HT1080 (cell line): ENCODE measurements around the gene FNDC3B. TPM values are rescaled to one million over a fixed set of nuclear protein-coding genes. Genes with fewer than 3 reads are reported as not detected.

Experiments used
- DNase-seq: peaks from one replicate; pipeline ENCODE4 v3.0.0-alpha.2; 2015; ENCODE audit warnings: low read depth
- total RNA-seq: library from RNA; depleted of rRNA; stranded (reverse); fragments of >200 nt; shearing (Covaris generic); gene quantifications from 2 replicates; pipeline ENCODE4 v1.2.3, GENCODE V29; 2014

Gene FNDC3B
- total RNA-seq, 1 experiment from 2014 or later: 63.7 TPM

DNA sequence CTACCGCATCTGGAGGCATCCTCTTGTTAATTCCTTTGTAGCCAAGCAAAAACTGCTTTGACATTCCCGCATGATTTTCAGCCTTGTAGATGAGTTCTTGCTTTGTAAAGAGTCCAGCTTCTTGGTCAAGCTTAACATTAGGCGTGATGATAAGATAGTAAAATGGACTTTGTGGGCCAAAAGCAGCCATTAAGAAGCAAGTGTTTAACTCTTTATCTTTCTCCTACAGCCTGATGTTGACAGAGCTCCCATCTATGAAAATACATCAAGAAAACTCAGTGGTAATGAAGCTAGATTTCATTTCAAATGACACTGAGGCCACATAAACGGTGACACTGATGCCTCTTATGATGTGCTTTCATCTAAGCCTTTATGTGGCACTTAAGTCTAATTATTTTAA lies 33.2 kb downstream of the FNDC3B start:
- DNase-seq: no peak

DNA sequence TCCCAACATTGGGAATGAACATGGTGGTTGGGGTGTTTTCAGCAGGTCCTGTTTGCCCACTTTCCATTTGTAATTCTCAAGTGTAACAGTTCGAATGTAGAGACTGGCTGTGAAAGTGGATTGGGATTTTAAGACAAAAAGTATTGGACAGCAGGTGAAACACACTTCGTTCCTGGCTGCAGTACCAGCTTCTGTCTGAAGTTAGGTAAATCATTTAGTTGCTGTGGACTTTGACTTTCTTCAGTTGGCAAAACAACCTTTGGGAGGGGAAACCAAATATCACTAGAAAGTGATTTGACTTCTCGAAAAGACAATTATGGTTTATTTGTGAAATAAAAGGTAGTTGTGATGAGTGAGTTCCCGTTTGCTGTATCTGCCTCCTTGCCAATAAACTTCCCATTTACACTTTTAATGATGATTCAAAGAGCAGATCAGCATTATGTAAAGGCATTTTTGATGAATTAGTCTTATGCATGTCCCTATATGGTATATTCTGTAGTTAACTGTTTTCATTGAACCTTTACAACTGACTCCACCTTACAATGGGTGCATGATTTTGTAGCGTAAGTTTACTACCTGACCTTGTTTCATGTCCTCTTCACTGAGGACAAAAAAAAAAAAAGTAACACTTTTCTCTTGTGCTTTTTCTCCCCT lies 34.0 kb downstream of the FNDC3B start:
- DNase-seq: no peak

DNA sequence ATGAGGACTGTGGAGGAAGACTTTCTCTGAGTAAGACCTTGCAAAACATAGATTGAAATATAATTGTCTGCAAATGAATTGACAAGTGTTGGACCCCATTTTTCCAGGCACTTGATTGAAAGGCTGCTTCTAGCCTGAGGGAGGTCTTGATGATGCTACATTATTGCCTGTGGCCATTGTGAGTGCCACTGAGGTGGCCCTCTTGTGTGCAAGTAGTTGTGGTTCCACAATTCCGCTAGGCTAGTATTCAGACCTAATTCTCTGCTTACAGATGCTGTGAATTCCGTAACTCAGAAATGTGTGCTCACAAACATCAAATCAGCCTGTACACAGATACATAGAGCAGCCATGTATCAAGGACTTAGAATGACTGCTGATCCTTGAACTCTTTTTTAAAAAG lies 34.7 kb downstream of the FNDC3B start:
- DNase-seq: no peak

DNA sequence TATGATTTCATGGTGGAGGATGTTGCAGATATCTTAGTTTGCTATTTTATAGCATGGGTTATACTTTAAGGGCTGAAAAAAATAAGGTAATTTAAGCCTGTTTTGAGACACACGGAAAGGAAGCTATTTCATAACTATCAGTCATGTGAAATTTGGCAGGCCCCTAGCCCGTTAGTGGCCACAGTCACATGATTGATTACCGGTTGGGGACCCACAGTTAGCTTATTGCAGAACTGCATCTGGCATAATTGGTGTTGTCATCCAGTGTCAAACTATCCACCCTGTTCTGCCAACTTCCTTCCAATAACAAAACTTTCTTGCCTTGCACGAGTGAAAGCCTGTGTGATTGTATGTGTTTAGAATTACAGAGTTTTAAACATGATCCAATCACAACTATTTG lies 35.2 kb downstream of the FNDC3B start:
- no peak for DNase-seq

DNA sequence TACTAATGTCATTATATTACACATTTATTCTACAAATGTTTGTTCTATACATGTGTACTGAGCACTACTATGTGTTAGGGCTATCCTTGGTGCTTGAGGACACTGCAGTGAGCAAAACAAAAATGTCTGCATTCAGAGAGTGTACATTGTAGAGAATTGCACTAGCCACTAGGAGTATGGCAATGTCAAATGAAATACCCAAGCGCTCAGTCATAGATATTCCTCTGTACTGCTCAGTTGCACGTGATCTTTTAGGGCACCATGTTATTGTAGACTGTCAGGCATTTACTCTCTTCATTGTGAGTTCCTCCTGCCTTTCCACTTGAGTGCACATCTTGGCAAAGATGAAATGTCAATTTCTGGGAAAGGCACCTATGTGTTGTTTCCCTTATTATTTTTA lies 36.8 kb downstream of the FNDC3B start:
- DNase-seq: no peak

DNA sequence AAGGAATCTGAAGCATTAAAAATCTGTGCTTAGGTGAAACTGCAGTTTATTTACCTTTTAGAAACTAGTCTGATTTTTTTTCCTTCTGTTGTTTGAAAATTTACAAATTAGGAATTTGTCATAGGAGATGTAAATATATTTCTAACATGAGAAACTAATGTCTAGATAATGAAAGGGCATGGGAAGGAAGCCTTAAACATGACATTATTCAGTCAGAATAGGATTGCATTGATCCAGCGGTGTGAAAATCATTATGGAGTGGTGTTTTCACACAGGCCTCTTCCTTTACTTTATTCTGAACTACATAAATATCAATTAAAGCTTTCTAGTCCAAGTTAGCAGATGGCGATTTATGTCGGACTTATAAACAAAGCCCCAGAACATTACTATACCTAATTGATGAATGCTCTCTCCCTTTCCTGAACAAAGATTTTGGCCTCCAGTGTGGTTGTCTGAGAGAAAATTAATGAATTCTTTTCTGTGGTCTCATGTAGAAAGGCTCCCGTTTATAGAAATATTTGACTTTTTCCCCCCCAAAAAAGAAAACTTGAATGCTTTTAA lies 37.9 kb downstream of the FNDC3B start:
- no peak for DNase-seq

DNA sequence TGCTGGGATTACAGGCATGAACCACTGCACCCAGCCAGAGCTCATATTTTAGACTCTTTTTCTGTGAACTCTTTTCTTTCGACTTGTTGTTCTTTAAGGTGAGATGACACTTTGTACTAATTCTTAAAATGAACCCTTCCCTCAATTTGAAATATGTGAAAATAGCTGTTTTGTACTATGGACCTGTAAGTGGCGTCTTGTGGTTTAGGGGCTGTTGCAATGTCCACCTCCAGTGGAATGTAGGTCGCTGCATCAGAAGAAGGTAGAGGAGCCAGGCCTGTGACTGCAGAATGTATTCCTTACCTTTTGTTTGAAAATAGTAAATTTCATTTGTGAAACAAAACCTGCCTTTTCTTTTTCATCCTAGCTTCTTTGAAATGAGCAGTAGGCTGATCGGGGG lies 38.9 kb downstream of the FNDC3B start:
- no peak for DNase-seq

DNA sequence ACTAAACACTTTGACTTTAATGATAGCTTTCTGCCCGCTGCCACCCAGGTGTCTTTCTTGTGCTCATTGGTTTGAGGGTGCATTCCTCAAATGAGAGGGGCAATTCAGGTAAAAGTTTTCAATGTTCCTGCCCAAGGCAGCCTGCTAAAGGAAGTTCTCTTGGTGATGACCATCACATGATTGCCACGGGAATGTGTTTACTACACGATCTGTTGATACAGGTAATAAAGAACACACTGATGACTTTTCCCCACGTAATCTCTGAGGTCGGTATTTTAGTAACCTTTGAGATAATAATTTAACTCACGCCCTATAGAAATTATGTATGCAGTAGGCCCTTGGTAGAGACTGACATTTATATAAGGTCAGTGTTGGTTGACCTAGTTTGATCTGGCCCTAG lies 39.3 kb downstream of the FNDC3B start:
- DNase-seq: no peak

DNA sequence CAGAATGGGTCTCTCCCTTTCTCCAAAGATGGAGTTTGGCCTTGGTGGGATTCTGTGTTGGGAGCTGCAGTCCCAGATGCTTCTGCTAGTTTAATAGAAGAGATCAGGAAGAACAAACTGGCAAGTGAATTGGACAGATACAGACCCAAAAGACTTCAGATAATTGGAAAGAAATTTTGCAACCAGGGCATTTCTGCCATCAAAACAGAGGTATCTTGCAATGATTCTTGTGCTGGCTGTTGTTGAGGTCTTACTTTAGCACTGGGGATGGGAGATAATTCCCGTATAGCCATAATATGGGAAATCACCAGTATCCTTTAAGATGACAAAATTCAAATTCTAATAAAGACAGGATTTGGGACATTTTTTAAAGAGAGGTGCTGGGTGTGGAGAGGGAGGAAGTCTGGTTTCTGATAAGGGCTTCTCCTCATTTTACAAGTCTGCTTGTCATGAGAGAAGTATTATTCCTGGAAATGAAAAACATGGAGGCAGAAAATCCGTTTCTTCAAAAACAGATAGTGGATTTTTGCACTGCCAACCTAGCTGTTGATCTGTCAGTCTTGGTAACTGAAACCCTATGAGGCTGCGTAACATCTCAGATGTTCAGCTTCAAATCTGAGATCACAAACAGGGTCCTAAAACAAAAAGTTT lies 40.1 kb downstream of the FNDC3B start:
- DNase-seq: no peak

DNA sequence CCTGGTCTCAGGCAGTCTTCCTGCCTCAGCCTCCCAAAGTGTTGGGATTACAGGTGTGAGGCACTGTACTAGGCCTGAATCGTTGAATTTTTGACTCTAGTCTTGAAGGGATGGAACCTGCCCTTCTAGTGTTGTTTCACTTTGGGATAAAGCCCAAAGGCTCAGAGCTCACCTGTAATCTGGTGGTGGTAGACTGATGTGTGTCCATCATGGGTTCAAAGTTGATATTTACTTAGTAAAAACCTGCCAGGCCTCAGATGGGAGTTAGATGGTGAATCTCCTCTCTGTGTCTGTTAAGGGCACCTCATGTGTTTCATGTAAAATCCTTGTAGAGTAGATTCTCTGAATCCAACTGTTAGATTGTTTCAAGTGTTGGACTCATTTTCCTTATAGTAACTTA lies 41.1 kb downstream of the FNDC3B start:
- DNase-seq: no peak

DNA sequence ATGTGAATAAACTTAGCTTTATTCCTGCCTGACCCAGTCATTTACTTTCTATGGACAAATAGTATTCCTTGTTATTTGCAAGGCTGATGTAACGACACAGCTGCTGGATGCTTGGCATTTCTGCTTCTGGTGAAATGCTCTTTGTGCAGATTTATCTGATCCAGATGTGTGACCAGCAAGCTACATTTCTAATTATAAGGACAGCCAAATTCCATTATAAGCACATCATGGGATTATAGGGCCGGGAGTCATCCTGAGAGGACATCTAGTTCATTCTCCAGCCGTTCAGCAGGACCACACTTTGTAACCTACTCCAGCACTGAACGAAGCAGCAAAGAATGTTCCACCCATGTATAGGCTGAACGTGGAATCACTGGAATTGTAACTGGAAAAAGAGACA lies 42.9 kb downstream of the FNDC3B start:
- DNase-seq: no peak

DNA sequence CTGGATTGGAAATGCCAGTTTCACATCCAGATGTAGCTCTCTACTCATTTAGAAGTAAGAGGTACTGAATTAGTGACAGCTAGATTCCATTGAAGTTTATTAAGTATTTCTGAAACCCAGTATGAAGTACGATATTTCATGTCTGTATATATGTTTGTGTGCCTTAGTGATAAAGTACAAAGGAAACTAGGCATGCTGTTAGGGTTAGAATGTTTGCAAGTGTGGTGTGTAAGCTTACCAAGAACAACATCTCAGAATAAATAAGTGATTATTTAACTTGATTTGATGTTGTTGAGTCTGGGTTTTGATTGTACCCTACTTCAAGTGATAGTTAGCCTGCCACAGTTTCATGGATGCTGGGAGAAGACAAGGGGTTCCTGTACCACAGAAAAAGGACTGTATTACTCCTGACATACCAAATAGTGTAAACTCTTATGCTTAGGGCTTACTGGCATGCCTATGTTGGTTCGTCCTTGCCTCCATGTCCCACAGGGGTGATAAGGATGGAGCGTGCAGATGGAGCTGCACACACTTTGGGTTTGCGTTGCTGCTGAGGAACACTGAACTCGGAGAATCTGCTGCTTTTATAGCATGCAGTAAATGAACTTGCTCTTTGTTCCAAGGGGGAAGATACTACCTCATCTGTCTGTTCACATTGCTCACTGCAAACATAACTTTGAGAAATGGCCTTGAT lies 43.6 kb downstream of the FNDC3B start:
- no peak for DNase-seq

DNA sequence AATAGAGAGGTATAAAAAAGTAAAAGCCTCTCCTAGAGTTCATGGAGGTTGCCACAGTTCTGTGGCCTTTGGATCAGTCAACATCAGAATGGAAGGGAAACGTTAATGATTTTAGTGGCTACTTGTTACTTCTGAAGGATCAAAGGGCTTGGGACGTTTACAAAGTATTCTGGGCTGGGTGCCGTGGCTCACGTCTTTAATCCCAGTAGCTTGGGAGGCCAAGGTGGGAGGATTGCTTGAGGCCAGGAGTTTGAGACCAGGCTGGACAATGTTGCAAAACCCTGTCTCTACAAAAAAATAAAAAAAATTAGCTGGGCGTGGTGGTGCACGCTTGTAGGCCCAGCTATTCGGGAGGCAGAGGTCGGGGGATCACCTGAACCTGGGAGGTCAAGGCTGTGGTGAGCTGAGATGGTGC lies 44.6 kb downstream of the FNDC3B start:
- DNase-seq: no peak

DNA sequence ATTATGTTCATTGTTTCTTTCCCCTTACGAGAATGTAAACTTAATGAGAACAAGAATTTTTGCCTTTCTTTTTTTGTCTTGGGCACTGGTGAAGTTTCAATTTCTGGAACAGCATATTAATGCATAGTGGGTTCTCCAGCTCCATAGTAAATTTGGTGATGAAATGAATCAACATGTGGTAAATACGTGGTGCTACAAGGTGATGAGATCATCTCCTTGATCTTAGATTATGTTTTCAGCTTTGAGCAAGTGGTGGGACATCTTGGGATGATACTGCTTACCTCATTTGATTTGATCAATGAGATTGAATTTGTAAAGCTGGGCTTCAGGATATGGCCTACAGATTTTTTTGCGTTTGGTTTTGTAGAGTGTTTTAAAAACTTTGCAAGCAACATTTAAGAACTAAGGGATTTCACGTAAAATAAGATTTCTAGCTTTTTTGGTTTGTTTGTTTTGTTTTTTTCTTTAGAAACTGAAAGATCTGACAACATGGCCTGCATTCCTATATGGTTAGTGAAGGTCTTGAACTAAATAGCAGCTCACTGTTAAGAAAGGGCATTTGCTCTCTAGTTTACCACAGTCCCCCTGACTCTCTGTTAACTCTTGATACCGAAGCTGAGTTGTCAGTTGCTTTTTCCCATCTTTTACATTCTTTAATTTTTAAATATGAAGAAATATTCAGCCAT lies 45.6 kb downstream of the FNDC3B start:
- no peak for DNase-seq

DNA sequence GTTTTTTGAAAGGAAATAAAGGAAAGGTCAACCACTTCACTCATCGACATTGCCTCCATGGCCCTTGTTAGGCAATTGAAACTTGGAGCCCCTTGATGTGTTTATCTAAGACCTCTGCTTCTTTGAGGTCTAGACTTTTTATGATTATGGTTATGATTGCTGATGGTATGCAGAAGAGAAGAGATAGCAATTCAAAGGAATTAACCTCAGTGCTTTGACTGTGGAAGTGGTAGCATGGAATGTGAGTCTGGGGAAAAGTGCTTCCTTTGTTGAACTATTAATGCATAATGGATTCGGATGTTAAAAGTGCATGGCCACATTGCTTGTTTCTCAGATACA lies 46.1 kb downstream of the FNDC3B start:
- DNase-seq: no peak

DNA sequence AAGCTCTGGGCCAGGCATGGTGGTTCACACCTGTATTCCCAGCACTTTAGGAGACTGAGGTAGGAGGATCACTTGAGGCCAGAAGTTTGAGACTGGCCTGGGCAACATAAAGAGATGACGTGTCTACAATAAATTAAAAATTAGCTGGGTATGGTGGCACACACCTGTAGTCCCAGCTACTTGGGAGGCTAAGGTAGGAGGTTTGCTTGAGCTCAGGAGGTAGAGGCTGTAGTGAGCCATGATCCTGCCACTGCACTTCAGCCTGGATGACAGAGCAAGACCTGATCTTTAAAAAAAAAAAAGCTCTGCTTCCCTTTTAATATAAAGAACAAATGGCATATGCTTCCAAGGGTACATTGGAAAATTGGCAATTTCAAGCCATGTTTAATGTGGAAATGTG lies 46.7 kb downstream of the FNDC3B start:
- no peak for DNase-seq

DNA sequence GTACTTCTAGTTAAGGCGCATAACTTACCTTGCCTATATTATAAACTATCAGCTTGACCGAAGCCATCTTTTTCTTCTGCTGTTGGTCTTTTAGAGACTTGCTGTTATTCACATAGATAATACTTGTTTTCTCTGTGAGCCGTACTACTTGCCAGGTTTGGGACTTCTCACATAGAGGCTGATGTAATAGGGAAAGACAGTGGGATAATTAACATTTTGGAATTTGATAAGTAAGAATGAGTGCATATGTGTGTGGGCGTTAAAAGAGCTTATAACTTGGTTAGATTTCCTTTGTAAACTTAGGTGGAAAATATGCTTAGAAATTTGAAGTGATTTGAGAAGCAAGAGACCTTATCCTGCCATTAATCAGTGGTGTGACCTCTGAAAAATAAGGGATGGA lies 47.8 kb downstream of the FNDC3B start:
- no peak for DNase-seq

DNA sequence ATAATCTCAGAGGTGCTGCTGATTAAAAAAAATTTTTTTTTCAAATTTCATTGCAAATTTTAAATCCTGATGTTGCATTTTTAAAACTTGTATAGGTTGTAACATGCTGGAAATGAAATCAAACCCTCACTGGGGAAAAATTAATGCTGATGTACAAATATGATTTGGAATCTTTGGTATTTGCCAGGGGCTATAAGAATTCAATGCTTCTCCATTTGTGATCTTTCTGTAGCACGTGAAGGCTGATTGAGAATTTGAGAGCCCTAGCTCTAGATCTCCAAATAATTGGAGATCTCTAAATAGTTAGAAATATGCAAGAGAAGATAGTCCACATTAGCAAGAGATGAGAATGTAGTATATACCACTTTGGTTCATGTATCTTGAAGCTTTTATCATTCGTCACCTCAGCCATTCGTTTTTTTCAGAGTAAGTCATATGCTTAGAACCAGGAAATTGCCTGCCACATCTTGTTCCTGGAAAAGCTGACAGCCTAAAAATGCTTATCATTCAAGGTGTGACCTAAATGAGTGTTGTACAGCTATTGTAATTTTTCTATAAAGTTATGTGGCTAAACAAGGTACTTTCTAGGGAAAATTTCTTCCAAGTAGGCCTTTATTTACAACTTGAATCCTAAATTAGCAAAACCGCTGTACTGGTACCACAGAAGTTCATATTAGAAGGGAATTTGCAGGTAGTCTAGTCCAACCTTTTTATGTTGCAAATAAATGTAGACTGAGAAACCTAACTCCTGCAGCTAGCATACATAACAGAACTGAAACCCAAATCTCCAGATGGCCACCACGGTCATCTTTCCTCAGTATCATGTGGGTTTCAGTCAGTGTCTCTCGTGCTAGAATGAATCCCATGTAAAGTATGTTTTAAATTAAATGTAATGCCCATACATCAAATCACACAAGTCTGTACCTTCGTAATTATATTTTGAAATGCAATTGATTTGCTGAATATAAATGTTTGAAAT lies 48.5 kb downstream of the FNDC3B start:
- no peak for DNase-seq

DNA sequence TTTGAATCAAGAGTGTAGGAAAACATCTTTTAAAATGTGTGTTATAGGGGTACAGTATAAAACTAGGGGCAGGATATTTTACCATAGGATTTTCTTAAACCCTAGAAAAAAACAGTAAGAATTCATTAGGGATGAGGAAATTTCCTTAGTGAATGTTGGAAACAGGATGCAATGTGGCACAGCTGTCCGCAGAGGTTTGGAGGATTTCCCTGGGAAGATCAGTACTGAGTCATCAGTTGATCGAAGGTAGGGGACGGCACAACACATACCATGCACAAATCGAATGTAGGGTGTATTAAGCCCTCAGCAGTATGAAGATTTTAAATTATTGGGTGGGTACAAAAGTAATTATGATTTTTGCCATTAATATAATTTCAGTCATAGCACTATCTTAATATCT lies 49.9 kb downstream of the FNDC3B start:
- DNase-seq: no peak

DNA sequence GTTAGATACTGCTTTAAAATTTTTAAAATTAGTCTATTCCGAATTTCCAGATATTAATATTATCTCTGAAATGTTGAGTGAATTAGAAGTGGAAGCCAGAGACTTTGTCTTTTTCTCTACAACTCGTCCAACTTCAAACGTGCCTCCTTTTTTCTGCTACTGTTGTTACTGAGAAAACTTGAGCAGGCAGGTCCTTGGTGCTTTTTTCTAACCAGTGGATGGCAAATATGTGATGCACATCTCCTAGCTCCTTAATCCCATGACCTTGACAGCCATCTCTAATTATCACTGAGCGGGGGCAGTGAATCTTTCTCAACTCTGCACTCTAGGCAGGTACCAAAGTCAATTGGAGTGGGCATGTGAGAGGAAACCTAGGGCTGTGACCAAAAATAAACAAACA lies 50.7 kb downstream of the FNDC3B start:
- no peak for DNase-seq

DNA sequence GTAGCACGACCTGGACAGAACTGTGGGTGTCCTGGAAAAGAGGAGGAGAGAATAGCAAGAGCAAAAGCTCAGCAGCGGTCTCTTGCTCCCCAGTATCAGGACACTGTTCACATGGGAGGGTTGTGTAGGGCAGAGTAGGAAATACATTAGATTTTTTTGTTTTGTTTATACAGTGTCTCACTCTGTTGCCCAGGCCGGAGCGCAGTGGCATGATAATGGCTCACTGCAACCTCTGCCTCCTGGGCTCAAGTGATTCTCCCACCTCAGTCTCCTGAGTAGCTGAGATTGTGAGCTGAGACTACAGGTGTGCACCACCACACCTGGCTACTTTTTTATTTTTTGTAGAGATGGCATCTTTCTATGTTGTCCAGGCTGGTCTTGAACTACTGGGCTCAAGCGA lies 53.3 kb downstream of the FNDC3B start:
- no peak for DNase-seq
